Heart left ventricle (tissue), 16 donors: ENCODE data around the gene PRR19. TPM values are rescaled to one million over a fixed set of nuclear protein-coding genes. Genes with fewer than 3 reads are reported as not detected.

Source experiments
- ATAC-seq, 4 donors: fragments of 200-7000 bp; cut with Tn5 transposase; one replicate each; pipeline ENCODE4 v1.9.1; 2020 to 2022; ENCODE audit warnings: moderate library complexity in 4 of 4, mild to moderate bottlenecking in 3 of 4, moderate number of reproducible peaks in 1 of 4
- DNase-seq, 5 donors: peaks; one replicate each; pipeline ENCODE4 v3.0.0-alpha.2; 2020
- H3K27ac ChIP-seq, 12 donors: fragments of 200-600 bp; sonication (generic) in 4 of 12; one replicate each; pipeline versions ENCODE4 v1.5.0 to v1.8.0; 2016 to 2022; ENCODE audit warnings: mild to moderate bottlenecking in 2 of 12
- H3K27me3 ChIP-seq, 9 donors: fragments of 200-600 bp; sonication (generic) in 2 of 9; one replicate each; pipeline versions ENCODE4 v1.5.1 to v1.8.0; 2016 to 2022; ENCODE audit warnings: mild to moderate bottlenecking in 3 of 9
- H3K36me3 ChIP-seq, 9 donors: fragments of 200-600 bp; sonication (generic) in 2 of 9; one replicate each; pipeline versions ENCODE4 v1.5.0 to v1.8.0; 2018 to 2022; ENCODE audit warnings: mild to moderate bottlenecking in 2 of 9
- H3K4me1 ChIP-seq, 12 donors: fragments of 200-600 bp; sonication (generic) in 4 of 12; one replicate each; pipeline versions ENCODE4 v1.5.0 to v1.8.0; 2016 to 2022; ENCODE audit warnings: mild to moderate bottlenecking in 3 of 12
- H3K4me3 ChIP-seq, 12 donors: fragments of 200-600 bp; sonication (generic) in 4 of 12; one replicate each; pipeline versions ENCODE4 v1.5.0 to v1.8.0; 2017 to 2022; ENCODE audit warnings: mild to moderate bottlenecking in 9 of 12, moderate library complexity in 4 of 12
- H3K9me3 ChIP-seq, 12 donors: fragments of 200-600 bp; sonication (generic) in 4 of 12; one replicate each; pipeline versions ENCODE4 v1.5.0 to v1.8.0; 2016 to 2022; ENCODE audit warnings: mild to moderate bottlenecking in 1 of 12
- CTCF ChIP-seq, 12 donors: fragments of 200-600 bp; sonication (generic) in 4 of 12; IDR thresholded peaks; one replicate each; pipeline versions ENCODE4 v1.5.0 to v1.8.0; 2018 to 2022; ENCODE audit warnings: antibody characterized with exemption in 12 of 12, mild to moderate bottlenecking in 5 of 12
- POLR2A ChIP-seq, 2 donors: fragments of 450-650 bp; IDR thresholded peaks; one replicate each; pipeline ENCODE4 v1.6.1; 2017; ENCODE audit warnings: antibody characterized with exemption in 2 of 2, mild to moderate bottlenecking in 2 of 2, moderate library complexity in 2 of 2
- WGBS, 4 donors: extraction: QIAGEN DNeasy Blood & Tissue Kit in 2 of 4; methylation state at CpG; one replicate each; pipeline versions ENCODE4 v1.1.5 to v1.1.7; 2013 to 2018; 5-methylcytosine and 5-hydroxymethylcytosine counted together
- intact Hi-C, 10 donors: fragments of 100-400 bp; cut with DNase I; formaldehyde crosslinking; loops; one replicate each; pipeline versions ENCODE4 v1.11.1 to v1.14.2; 2022
- microRNA-seq, 4 donors: library from miRNA; unstranded; fragments of <30 nt; microRNA quantifications; one replicate each; pipeline versions ENCODE4 to v1.2.0, GENCODE V29; 2017 to 2020
- polyA plus RNA-seq, 2 donors: library from polyadenylated mRNA; stranded (reverse); fragments of 200-250 nt; gene quantifications; one replicate each; pipeline ENCODE4 v1.2.3, GENCODE V29; 2013
- total RNA-seq, 9 donors: library from RNA; depleted of rRNA in 2 of 9; stranded (reverse); fragments of >200 nt in 2 of 9; fragmentation: NEBNext Ultra II Directional in 3 of 9; extraction: Animal tissue kit (Norgen Biotek cat#: 25700) in 3 of 9; gene quantifications; one replicate each; pipeline versions ENCODE4 v1.1.0 to v1.2.4, GENCODE V29; 2016 to 2023
- donor health status: ischemic (EF 13 %, LVEDD 7.1; RV severe dilation, severe dysfunction).
- donor health status: healthy with polysubstance abuse.
- donor health status: DM: no; HTN: yes; CAD: no.
- donor health status: DM: no; HTN: no; CAD: no.
- donor health status: ischemic (EF 25% LVEDD 6.9; RV normal size, moderate dysfunction).
- donor health status: ischemic (EF 25% LVEDD 5.7; RV mildly dilated, moderate dysfunction).
- donor health status: healthy.
- donor health status: DM: yes; HTN: yes; CAD: no.
- donor health status: ischemic (EF 35%, LVEDD 5.7; RV mildly dilated, moderate dysfunction).
- donor health status: nonischemic (EF 11% LVEDD 7.7; RV severe dilation, severe dysfunction).
- donor health status: DM: yes; HTN: yes; CAD: no.
- donor health status: PGD.
- donor health status: ischemic (EF 29% LVEDD 5.4; RV normal size, mild dysfunction).
- donor health status: nonischemic (EF 23%, LVEDD 6.1; RV moderate dilation, normal function).

PRR19 gene
- total and polyA plus RNA-seq, 11 donors, result 0.16 to 0.53 (median 0.28) TPM; not detected in 7

DNA sequence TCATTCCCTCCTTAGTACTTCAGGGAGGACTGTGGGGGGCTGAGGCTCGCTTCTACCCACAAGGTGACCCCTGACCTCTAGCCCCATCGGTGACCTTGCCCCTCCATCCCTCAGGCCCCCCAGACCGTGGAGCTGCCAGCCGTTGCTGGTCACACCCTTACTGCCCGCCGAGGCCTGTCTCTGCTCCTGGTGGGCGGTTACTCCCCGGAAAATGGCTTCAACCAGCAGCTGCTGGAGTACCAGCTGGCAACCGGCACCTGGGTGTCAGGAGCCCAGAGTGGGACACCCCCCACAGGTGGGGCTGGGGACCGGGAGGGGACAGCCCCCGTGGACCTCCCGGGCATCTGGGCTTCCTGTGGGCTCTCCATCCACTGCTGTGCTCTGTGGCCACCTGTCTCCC is 55.4 kb downstream of the PRR19 start:
- H3K27me3 ChIP-seq, result no peaks in the 10 kb centered on the region
- no peaks in the 10 kb centered on the region for H3K4me1 ChIP-seq
- no peak overlapping the region for H3K27ac ChIP-seq
- intact Hi-C loops, result no loop called here
- 90 to 93% (median 91%) methylated on average over 6 to 12 of the region's 12 CpGs for WGBS, 4 donors
- DNase-seq (no peak), ATAC-seq (no peak)
- TF ChIP-seq POLR2A (IDR thresholded peaks at IDR 0.05) (no peak), CTCF (IDR thresholded peaks at IDR 0.05) (no peak)
- H3K4me3 ChIP-seq, result no peak overlapping the region
- peaks cover 0 to 90% (median 77%) of the 10 kb centered on the region in 9 donors for H3K36me3 ChIP-seq
- H3K9me3 ChIP-seq, result no peaks in the 10 kb centered on the region

Small RNAs within 50 kb of the gene (microRNA-seq; reads per million reads assigned to microRNA genes)
- 0 reads per million in 4 donors for gene MIR8077

Other genes starting within 250 kb of the PRR19 start
- 1 to 10 TPM; 1.4 to 9.0 (median 3.6) TPM for gene GRIK5, start 231.9 kb upstream of the PRR19 start, total RNA-seq
- gene GRIK5, start 231.9 kb upstream of the PRR19 start, polyA plus RNA-seq, result under 1 TPM; 0.28 to 0.72 TPM
- 10 to 100 TPM in 3 of 9 donors, 1 to 10 TPM in 6; 6.3 to 17.7 (median 8.8) TPM for gene ZNF574, start 226.0 kb upstream of the PRR19 start, total RNA-seq
- 1 to 10 TPM; 5.1 to 6.9 TPM for gene ZNF574, start 226.0 kb upstream of the PRR19 start, polyA plus RNA-seq
- 10 to 100 TPM in 1 of 9 donors, 1 to 10 TPM in 1, under 1 TPM in 7; 0.16 to 10.1 (median 0.50) TPM for gene POU2F2, start 169.7 kb upstream of the PRR19 start, total RNA-seq
- gene POU2F2, start 169.7 kb upstream of the PRR19 start, polyA plus RNA-seq, result under 1 TPM; 0.61 to 0.69 TPM
- gene DEDD2, start 84.5 kb upstream of the PRR19 start, total RNA-seq, result 10 to 100 TPM; 11.1 to 24.1 (median 17.2) TPM
- gene DEDD2, start 84.5 kb upstream of the PRR19 start, polyA plus RNA-seq, result 10 to 100 TPM; 12.6 to 18.3 TPM
- gene ZNF526, start 81.8 kb upstream of the PRR19 start, total RNA-seq, result 1 to 10 TPM; 3.9 to 7.2 (median 5.8) TPM
- 1 to 10 TPM; 3.3 to 5.4 TPM for gene ZNF526, start 81.8 kb upstream of the PRR19 start, polyA plus RNA-seq
- 10 to 100 TPM; 22.5 to 46.9 (median 36.8) TPM for gene GSK3A, start 59.5 kb upstream of the PRR19 start, total RNA-seq
- gene GSK3A, start 59.5 kb upstream of the PRR19 start, polyA plus RNA-seq, result 10 to 100 TPM; 51.6 to 76.5 TPM
- 10 to 100 TPM; 26.1 to 49.7 (median 35.5) TPM for gene ERF, start 47.0 kb upstream of the PRR19 start, total RNA-seq
- 10 to 100 TPM; 31.9 to 45.4 TPM for gene ERF, start 47.0 kb upstream of the PRR19 start, polyA plus RNA-seq
- 10 to 100 TPM; 25.5 to 54.8 (median 35.8) TPM for gene CIC, start 32.9 kb upstream of the PRR19 start, total RNA-seq
- gene CIC, start 32.9 kb upstream of the PRR19 start, polyA plus RNA-seq, result 10 to 100 TPM; 27.1 to 27.5 TPM
- gene PAFAH1B3, start 492 bp downstream of the PRR19 start, total RNA-seq, result 1 to 10 TPM; 1.8 to 9.4 (median 2.5) TPM
- gene PAFAH1B3, start 492 bp downstream of the PRR19 start, polyA plus RNA-seq, result 1 to 10 TPM; 4.9 to 9.5 TPM
- gene TMEM145, start 11.2 kb downstream of the PRR19 start, total RNA-seq, result under 1 TPM in 2 of 9 donors, not detected in 7; 0.16 to 0.27 TPM
- gene TMEM145, start 11.2 kb downstream of the PRR19 start, polyA plus RNA-seq, result under 1 TPM; 0.11 to 0.18 TPM
- gene MEGF8, start 23.5 kb downstream of the PRR19 start, total RNA-seq, result 10 to 100 TPM; 26.5 to 50.4 (median 36.6) TPM
- gene MEGF8, start 23.5 kb downstream of the PRR19 start, polyA plus RNA-seq, result 10 to 100 TPM; 22.8 to 23.1 TPM
- 1 to 10 TPM in 1 of 9 donors, under 1 TPM in 3, not detected in 5; 0.62 to 1.4 (median 0.94) TPM for gene CNFN, start 88.2 kb downstream of the PRR19 start, total RNA-seq
- gene CNFN, start 88.2 kb downstream of the PRR19 start, polyA plus RNA-seq, result 1 to 10 TPM; 1.3 to 2.9 TPM
- 100 to 1,000 TPM in 1 of 9 donors, 10 to 100 TPM in 8; 34.7 to 111 (median 57.3) TPM for gene LIPE, start 125.3 kb downstream of the PRR19 start, total RNA-seq
- gene LIPE, start 125.3 kb downstream of the PRR19 start, polyA plus RNA-seq, result 10 to 100 TPM; 47.1 to 67.1 TPM
- not detected for gene CXCL17, start 140.8 kb downstream of the PRR19 start, total RNA-seq
- gene CXCL17, start 140.8 kb downstream of the PRR19 start, polyA plus RNA-seq, result not detected
- 1 to 10 TPM; 1.3 to 8.3 (median 2.5) TPM for gene CEACAM1, start 226.3 kb downstream of the PRR19 start, total RNA-seq
- 1 to 10 TPM; 1.6 to 2.1 TPM for gene CEACAM1, start 226.3 kb downstream of the PRR19 start, polyA plus RNA-seq